GM12878 (cell line): ENCODE results near the gene TKT. TPM values are rescaled to one million over a fixed set of nuclear protein-coding genes. Genes with fewer than 3 reads are reported as not detected.

ENCODE experiments used
- BCL3 ChIP-seq: IDR thresholded peaks from 2 replicates; pipeline ENCODE4 v1.6.1; 2011; ENCODE audit warnings: borderline replicate concordance, low read depth, mild to moderate bottlenecking, moderate library complexity, low read length; ENCODE audit not compliant: insufficient read depth, poor library complexity, severe bottlenecking
- BRCA1 ChIP-seq: IDR thresholded peaks from 2 replicates; pipeline ENCODE4 v1.6.1; 2011; ENCODE audit warnings: low read depth, low read length, improper control_type of control experiment
- CBX5 ChIP-seq: sonication (generic); IDR thresholded peaks from 2 replicates; pipeline ENCODE4 v1.6.1; 2016; ENCODE audit warnings: low read depth, moderate library complexity, mild to moderate bottlenecking, inconsistent platforms
- CEBPZ ChIP-seq: fragments of 150-350 bp; IDR thresholded peaks from 2 replicates; pipeline ENCODE4 v1.6.1; 2016; ENCODE audit warnings: low read depth, low read length
- EGR1 ChIP-seq, 2 experiments: IDR thresholded peaks; 1 replicate in 1 of 2; 2 replicates in 1 of 2; pipeline ENCODE4 v1.6.1; 2011 to 2012; ENCODE audit warnings: low read depth in 2 of 2, low read length in 2 of 2, borderline replicate concordance in 1 of 2, mild to moderate bottlenecking in 1 of 2, moderate library complexity in 1 of 2
- MYB ChIP-seq: fragments of 150-350 bp; IDR thresholded peaks from 2 replicates; pipeline ENCODE4 v1.6.1; 2014; ENCODE audit warnings: mild to moderate bottlenecking, low read depth, low read length, borderline replicate concordance
- NR2C1 ChIP-seq: fragments of 450-650 bp; IDR thresholded peaks from 2 replicates; pipeline ENCODE4 v1.6.1; 2017; ENCODE audit warnings: antibody characterized with exemption, mild to moderate bottlenecking, moderate library complexity
- NRF1 ChIP-seq: conservative IDR thresholded peaks from 2 replicates; pipeline ENCODE4 v1.6.1; 2011; ENCODE audit warnings: mild to moderate bottlenecking, low read depth, low read length, improper control_type of control experiment
- RELA ChIP-seq: fragments of 450-650 bp; IDR thresholded peaks from 2 replicates; pipeline ENCODE4 v1.8.0; 2014; ENCODE audit warnings: borderline replicate concordance; ENCODE audit not compliant: partially characterized antibody
- SPI1 ChIP-seq: IDR thresholded peaks from 2 replicates; pipeline ENCODE4 v1.6.1; 2011; ENCODE audit warnings: low read depth, mild to moderate bottlenecking, low read length, moderate library complexity, borderline replicate concordance; ENCODE audit not compliant: insufficient read depth
- ZSCAN29 ChIP-seq: fragments of 450-650 bp; IDR thresholded peaks from 2 replicates; pipeline ENCODE4 v1.6.1; 2017; ENCODE audit warnings: mild to moderate bottlenecking, moderate library complexity
- polyA plus RNA-seq, 11 experiments: library from polyadenylated mRNA; depleted of rRNA in 4 of 11; unstranded in 6 of 11; stranded (reverse) in 5 of 11; fragments of >200 nt; fragmentation: Nextera tagmentation in 4 of 11; fragmentation: Illumina TruSeq in 1 of 11; extraction: Ambion mirVana in 4 of 11; extraction: Trizol in 1 of 11; gene quantifications; 1 replicate in 1 of 11; 2 replicates in 10 of 11; pipeline versions ENCODE4 v1.2.1 to v1.2.3, GENCODE V29; 2011 to 2016; ENCODE audit warnings: inconsistent platforms in 2 of 11, missing spikeins in 2 of 11, low read depth in 1 of 11
- total RNA-seq, 4 experiments: library from RNA; depleted of rRNA in 3 of 4; stranded (reverse); fragments of >200 nt in 3 of 4; fragmentation: Illumina TruSeq in 1 of 4; extraction: Trizol in 1 of 4; gene quantifications; 2 replicates each; pipeline versions ENCODE4 v1.2.1 to v1.2.3, GENCODE V29; 2013 to 2021
- TF ChIP-seq, protein P1 (sequence below): IDR thresholded peaks from 2 replicates; pipeline ENCODE4 v1.6.1; 2012; ENCODE audit warnings: improper control_type of control experiment, low read depth, low read length; ENCODE audit not compliant: insufficient replicate concordance
- TF ChIP-seq, protein P2 (sequence below): fragments of 450-650 bp; IDR thresholded peaks from 2 replicates; pipeline ENCODE4 v1.6.1; 2017; ENCODE audit warnings: antibody characterized with exemption, mild to moderate bottlenecking, moderate library complexity

Gene TKT
- total and polyA plus RNA-seq, 10 of the 15 experiments (the other 5 are each of a cell fraction or from before 2014, with no cell fraction given), result 56.4 to 385 (median 143) TPM

DNA sequence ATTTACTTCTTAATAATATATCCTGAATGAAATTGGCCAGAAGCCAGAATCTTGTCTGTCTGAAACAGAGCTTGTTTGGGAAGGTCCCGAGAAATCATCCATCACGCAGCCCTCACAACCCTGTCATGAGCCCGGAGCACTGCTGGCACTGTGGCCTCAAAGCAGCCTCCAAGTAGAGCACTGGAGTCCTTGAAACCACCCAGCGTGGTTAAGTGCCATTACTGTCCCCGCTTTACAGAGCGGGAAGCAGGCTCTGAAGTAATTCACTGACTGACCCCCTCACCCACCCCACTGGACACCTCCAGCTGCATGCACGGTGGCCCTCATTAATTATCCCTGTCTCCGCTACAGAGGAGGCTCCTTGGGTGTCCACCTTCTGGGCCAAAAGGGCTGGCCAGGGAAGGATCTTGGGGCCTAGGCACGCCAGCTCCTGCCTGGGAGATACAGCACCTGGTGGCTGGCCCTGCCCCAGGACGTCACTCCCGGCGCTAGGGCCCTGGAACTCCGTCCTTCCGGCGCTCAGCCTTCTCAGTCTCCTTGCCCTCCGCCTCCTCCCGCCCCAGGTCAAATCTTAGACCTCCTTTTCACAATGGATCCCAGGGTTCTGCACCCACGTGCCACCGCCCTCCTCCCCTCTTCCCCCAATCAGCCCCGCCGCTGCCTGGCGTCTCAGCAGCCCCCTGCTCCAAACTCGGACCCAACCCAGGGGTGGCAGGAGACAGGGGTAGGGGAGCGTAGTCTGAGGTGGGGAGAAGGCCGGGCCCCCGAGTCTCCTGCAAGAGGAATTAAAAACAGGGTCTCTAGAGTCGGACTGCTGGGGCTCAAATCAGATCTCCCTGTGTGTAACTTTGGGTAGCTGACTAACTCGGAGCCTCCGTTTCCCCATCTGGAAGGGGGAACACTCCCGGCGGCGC is 1.1 kb downstream of the TKT start (continued):
- TF ChIP-seq RELA (no peak), NR2C1 (no peak), BCL3 (no peak), CEBPZ (no peak), EGR1 (IDR thresholded peaks at IDR 0.05; ENCODE audit: borderline replicate concordance in 1 of 2, low read depth in 2 of 2, low read length in 2 of 2) (peak in 1 of 2 experiments; percentile 47; a peak in 1 of 3 replicates), CBX5 (no peak), SPI1 (no peak), BRCA1 (no peak), NRF1 (no peak), ZSCAN29 (no peak), MYB (no peak)
- TF ChIP-seq, protein P1, sequence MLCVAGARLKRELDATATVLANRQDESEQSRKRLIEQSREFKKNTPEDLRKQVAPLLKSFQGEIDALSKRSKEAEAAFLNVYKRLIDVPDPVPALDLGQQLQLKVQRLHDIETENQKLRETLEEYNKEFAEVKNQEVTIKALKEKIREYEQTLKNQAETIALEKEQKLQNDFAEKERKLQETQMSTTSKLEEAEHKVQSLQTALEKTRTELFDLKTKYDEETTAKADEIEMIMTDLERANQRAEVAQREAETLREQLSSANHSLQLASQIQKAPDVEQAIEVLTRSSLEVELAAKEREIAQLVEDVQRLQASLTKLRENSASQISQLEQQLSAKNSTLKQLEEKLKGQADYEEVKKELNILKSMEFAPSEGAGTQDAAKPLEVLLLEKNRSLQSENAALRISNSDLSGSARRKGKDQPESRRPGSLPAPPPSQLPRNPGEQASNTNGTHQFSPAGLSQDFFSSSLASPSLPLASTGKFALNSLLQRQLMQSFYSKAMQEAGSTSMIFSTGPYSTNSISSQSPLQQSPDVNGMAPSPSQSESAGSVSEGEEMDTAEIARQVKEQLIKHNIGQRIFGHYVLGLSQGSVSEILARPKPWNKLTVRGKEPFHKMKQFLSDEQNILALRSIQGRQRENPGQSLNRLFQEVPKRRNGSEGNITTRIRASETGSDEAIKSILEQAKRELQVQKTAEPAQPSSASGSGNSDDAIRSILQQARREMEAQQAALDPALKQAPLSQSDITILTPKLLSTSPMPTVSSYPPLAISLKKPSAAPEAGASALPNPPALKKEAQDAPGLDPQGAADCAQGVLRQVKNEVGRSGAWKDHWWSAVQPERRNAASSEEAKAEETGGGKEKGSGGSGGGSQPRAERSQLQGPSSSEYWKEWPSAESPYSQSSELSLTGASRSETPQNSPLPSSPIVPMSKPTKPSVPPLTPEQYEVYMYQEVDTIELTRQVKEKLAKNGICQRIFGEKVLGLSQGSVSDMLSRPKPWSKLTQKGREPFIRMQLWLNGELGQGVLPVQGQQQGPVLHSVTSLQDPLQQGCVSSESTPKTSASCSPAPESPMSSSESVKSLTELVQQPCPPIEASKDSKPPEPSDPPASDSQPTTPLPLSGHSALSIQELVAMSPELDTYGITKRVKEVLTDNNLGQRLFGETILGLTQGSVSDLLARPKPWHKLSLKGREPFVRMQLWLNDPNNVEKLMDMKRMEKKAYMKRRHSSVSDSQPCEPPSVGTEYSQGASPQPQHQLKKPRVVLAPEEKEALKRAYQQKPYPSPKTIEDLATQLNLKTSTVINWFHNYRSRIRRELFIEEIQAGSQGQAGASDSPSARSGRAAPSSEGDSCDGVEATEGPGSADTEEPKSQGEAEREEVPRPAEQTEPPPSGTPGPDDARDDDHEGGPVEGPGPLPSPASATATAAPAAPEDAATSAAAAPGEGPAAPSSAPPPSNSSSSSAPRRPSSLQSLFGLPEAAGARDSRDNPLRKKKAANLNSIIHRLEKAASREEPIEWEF, result no peak
- TF ChIP-seq, protein P2, sequence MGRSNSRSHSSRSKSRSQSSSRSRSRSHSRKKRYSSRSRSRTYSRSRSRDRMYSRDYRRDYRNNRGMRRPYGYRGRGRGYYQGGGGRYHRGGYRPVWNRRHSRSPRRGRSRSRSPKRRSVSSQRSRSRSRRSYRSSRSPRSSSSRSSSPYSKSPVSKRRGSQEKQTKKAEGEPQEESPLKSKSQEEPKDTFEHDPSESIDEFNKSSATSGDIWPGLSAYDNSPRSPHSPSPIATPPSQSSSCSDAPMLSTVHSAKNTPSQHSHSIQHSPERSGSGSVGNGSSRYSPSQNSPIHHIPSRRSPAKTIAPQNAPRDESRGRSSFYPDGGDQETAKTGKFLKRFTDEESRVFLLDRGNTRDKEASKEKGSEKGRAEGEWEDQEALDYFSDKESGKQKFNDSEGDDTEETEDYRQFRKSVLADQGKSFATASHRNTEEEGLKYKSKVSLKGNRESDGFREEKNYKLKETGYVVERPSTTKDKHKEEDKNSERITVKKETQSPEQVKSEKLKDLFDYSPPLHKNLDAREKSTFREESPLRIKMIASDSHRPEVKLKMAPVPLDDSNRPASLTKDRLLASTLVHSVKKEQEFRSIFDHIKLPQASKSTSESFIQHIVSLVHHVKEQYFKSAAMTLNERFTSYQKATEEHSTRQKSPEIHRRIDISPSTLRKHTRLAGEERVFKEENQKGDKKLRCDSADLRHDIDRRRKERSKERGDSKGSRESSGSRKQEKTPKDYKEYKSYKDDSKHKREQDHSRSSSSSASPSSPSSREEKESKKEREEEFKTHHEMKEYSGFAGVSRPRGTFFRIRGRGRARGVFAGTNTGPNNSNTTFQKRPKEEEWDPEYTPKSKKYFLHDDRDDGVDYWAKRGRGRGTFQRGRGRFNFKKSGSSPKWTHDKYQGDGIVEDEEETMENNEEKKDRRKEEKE, result no peak
